BJ (cell line): ENCODE data around the gene ARL15. TPM values are rescaled to one million over a fixed set of nuclear protein-coding genes. Genes with fewer than 3 reads are reported as not detected.

Experiments
- CTCF ChIA-PET: fragments of 350-600 bp; formaldehyde crosslinking; extraction: SDS; loops from one replicate; lab custom pipeline; 2021; ENCODE audit warnings: antibody characterized with exemption, inconsistent platforms; lab: Yijun Ruan, JAX
- POLR2A ChIA-PET: fragments of 300-600 bp; sonication (Branson Sonifier 250); formaldehyde crosslinking; extraction: SDS; loops from one replicate; lab custom pipeline; 2021; ENCODE audit warnings: antibody characterized with exemption; lab: Charles Lee
- DNase-seq: peaks from one replicate; pipeline ENCODE4 v3.0.0-alpha.2; 2011; ENCODE audit warnings: low read depth
- H3K27me3 ChIP-seq: 2 replicates; pipeline ENCODE4 v1.6.0; 2011; ENCODE audit warnings: low read length; ENCODE audit not compliant: control insufficient read depth, insufficient read depth
- H3K36me3 ChIP-seq: 2 replicates; pipeline ENCODE4 v1.5.1; 2011; ENCODE audit warnings: low read length; ENCODE audit not compliant: control insufficient read depth, insufficient read depth
- H3K4me3 ChIP-seq: 2 replicates; pipeline ENCODE4 v1.5.1; 2011; ENCODE audit warnings: low read depth, mild to moderate bottlenecking, control low read depth, low read length
- CTCF ChIP-seq: IDR thresholded peaks from 2 replicates; pipeline ENCODE4 v1.5.1; 2011; ENCODE audit warnings: low read depth, mild to moderate bottlenecking, control low read depth, inconsistent platforms, low read length, moderate library complexity; ENCODE audit not compliant: insufficient read depth
- polyA plus RNA-seq: library from polyadenylated mRNA; depleted of rRNA; stranded (reverse); fragments of >200 nt; gene quantifications from 2 replicates; pipeline ENCODE4 v1.2.3, GENCODE V29; 2011

ARL15 gene
- polyA plus RNA-seq, 1 experiment: 11.9 TPM

DNA sequence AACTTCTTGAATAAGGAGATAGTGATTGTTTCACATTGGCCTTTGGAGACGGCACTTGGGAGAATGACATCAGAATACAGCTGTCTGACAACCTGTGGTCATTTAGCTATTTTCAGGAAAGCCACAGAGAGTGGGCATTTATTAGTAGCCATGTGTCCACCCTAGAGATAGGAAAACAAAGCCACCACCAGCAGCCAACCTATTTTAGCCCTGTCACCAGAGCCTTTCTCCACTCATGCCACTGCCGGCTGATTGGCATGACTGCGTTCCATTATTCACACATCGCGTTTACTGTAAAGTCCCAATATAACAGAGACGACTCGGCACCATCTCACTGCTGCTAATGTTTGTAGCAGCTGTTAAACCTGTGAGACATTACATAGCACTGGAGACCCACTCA, 419.9 kb downstream of the ARL15 start:
- H3K4me3 ChIP-seq: no peak overlapping the region
- POLR2A ChIA-PET: interaction anchor here (0.5 kb wide), 1 partner anchor 430 kb away, joined by 5 read pairs; no protein-coding TSS in a partner anchor
- DNase-seq: no peak
- no peak for TF ChIP-seq CTCF
- H3K27me3 ChIP-seq: no peaks in the 10 kb centered on the region
- CTCF ChIA-PET: interaction anchor here (1.5 kb wide), 1 partner anchor 10 kb away, joined by 4 read pairs; no protein-coding TSS in a partner anchor
- no peaks in the 10 kb centered on the region for H3K36me3 ChIP-seq

DNA sequence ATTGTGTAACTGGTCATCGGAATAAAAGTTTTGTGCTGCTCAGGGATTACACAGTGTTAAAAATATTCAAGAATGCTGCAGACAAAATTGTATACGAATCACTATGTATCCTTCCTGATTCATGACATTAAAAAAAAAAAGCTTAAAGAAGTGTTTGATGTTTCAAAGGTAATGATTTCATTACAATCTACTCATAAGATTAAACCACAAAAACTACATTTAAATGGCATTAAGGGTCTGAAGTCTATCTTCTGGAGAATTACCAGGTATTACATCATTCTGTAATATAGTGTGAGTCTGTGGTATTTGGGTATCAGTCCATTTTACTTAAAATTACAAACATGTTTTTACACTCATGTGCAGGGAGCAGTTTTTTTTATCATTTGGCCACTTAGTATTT, 425.5 kb downstream of the ARL15 start:
- DNase-seq: no peak
- POLR2A ChIA-PET: no interaction called here
- Histone ChIP-seq H3K27me3 (no peaks in the 10 kb centered on the region), H3K36me3 (no peaks in the 10 kb centered on the region), H3K4me3 (no peak overlapping the region)
- TF ChIP-seq CTCF: no peak
- CTCF ChIA-PET: no interaction called here

DNA sequence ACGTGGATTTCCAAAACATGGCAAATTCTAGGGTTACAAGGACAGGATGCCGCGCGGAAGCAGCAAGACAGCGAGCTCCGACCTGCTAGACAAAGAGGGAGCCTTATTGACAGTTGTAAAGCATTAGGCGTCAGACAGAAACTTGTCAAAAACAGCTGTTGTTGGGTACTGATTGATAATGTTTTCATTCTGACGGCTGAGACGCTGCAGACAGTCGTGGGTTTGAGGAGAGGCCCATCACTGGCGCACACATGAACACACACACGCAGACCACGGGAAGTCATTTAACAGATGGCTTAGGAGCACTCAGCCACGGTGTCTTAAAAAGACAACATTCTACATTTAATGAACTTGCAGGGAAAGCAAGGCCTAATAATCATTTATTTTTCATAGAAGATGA, 426.0 kb downstream of the ARL15 start:
- Histone ChIP-seq H3K27me3 (no peaks in the 10 kb centered on the region), H3K36me3 (no peaks in the 10 kb centered on the region), H3K4me3 (no peak overlapping the region)
- TF ChIP-seq CTCF: no peak
- ChIA-PET CTCF (no interaction called here), POLR2A (no interaction called here)
- DNase-seq: no peak

- POLR2A ChIA-PET: no interaction called here
- TF ChIP-seq CTCF: no peak
- Histone ChIP-seq H3K36me3 (no peaks in the 10 kb centered on the region), H3K4me3 (no peak overlapping the region), H3K27me3 (no peaks in the 10 kb centered on the region)
- CTCF ChIA-PET: no interaction called here
- no peak for DNase-seq
Measured at GRCh38 chr5:53882676-53883031, 427.7 kb downstream of the ARL15 start.

DNA sequence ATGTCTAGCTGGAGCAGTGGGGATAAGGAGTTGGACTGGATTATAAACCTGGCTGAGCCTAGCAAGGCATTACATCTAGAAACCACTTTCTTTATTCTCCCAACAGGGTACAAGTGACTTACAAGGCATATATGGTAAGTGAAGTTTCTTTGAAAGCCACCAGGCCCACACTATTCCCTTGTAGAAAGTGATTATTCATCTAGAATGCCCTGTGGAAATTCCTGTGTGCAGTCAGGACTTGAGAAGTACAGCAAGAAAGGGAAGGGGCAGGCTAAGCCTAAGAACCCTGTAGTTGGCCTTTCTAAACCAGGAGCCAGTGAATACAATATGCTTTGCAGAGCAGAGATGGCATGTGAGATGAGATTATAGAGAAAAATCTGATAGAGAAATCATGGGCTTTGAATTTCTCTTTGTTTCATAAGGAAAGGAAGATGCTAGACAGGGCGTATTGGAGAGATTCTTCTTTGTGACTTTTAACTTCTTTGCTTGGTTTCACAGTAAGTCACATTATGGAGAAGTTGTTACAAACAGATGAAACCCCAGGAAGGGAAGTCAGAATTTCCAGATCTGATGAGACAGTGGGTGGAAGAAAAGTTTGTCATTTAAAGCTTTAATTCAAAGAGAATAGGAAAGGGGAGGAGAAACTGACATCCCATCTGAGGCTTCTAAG, 428.2 kb downstream of the ARL15 start:
- no peak for TF ChIP-seq CTCF
- POLR2A ChIA-PET: no interaction called here
- CTCF ChIA-PET: no interaction called here

More for the DNA sequence above, 428.2 kb downstream of the ARL15 start:
- no peaks in the 10 kb centered on the region for H3K27me3 ChIP-seq
- no peak for DNase-seq
- no peak overlapping the region for H3K4me3 ChIP-seq
- H3K36me3 ChIP-seq: no peaks in the 10 kb centered on the region
